AG10803 (cell line): ENCODE results near the gene VEGFC.
A peak's percentile ranks its signal among the peaks of the same experiment; 100 is the strongest.

Source experiments
- DNase-seq: peaks from one replicate; pipeline ENCODE4 v3.0.0; 2010; ENCODE audit warnings: low read depth
- H3K4me3 ChIP-seq: 2 replicates; pipeline ENCODE4 v1.5.1; 2011; ENCODE audit warnings: mild to moderate bottlenecking, low read length, control low read depth
- TF ChIP-seq, protein P1 (sequence below): conservative IDR thresholded peaks from 2 replicates; pipeline ENCODE4 v1.5.1; 2011; ENCODE audit warnings: mild to moderate bottlenecking, low read length, control low read depth, inconsistent platforms

Gene VEGFC

DNA sequence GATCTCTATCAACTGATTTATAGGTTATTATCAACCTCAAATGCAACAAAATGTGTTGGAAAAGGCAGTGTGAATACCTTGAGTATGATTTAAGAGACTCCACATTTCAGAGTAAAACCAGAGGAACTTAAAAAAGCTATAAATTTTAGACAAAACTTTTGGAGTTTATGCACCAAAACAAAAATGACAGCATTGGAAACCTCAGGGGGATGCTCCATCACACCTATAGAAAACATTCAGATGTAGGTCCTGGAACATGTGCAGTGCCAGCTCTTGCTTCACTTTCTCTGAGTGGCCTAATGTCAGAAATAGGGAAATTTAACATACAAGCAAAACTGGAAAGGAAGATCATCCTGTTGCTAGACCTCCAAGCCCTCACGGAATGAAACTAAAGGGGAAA lies 5.8 kb upstream of the VEGFC start:
- TF ChIP-seq, protein P1, sequence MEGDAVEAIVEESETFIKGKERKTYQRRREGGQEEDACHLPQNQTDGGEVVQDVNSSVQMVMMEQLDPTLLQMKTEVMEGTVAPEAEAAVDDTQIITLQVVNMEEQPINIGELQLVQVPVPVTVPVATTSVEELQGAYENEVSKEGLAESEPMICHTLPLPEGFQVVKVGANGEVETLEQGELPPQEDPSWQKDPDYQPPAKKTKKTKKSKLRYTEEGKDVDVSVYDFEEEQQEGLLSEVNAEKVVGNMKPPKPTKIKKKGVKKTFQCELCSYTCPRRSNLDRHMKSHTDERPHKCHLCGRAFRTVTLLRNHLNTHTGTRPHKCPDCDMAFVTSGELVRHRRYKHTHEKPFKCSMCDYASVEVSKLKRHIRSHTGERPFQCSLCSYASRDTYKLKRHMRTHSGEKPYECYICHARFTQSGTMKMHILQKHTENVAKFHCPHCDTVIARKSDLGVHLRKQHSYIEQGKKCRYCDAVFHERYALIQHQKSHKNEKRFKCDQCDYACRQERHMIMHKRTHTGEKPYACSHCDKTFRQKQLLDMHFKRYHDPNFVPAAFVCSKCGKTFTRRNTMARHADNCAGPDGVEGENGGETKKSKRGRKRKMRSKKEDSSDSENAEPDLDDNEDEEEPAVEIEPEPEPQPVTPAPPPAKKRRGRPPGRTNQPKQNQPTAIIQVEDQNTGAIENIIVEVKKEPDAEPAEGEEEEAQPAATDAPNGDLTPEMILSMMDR = no peak
- no peak for DNase-seq
- no peak overlapping the region for H3K4me3 ChIP-seq

DNA sequence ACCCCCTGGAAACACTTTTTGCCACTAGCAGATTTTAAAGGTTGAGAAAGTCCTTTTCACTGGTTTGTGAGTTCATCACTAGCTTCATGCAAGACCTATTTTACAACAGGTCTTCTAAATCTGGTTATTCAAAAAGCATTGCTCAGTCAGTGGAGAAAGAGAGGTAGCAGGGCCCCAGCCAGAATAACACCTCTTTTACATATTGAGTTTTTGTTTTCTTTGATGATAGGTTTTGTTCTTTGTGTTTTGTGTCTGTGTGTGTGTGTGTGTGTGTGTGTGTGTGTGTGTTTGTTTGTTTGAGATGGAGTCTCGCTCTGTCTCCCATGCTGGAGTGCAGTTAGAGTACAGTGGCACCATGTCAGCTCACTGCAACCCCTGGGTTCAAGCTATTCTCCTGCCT lies 2.7 kb upstream of the VEGFC start:
- TF ChIP-seq, protein P1 = no peak
- DNase-seq = no peak
- no peak overlapping the region for H3K4me3 ChIP-seq

DNA sequence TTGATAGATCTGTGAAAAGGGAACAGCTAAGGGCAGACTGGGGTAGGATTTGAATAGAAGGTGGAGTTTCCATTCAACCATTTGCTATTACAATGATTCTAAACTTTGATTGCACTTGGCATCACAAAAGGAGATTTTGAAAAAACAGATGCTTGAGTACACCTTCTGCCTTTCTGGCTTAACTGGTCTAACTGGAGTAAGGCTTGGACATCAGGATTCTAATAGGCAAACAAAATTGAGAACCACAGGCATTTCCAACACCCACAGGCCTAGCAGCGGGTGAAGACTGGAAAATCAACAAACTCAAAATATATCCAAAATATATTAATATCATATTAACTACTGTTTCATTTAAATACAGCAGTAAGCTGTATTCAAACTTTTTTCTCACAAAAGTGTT lies 1.9 kb upstream of the VEGFC start:
- TF ChIP-seq, protein P1 = no peak
- no peak overlapping the region for H3K4me3 ChIP-seq
- DNase-seq = no peak

DNA sequence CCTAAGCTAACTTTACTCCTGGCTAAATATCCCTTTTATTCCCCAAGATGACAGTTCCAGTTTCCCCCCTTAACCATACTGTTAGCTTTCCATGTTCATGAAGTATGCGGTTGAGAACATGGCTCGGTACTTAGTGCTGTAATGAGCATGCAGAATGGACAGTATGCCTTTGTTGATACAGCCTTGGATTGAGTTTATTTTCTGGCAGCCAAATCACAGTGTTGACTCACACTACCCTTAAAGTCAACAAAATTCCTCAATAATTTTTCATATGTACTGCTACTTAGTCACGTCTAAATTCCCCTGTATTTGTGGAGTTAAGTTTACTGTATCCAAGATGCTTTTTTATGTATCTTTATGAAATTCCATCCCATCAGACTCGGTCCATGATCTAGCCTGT lies 1.4 kb upstream of the VEGFC start:
- H3K4me3 ChIP-seq = no peak overlapping the region
- TF ChIP-seq, protein P1 = no peak
- DNase-seq = peak; percentile 95

DNA sequence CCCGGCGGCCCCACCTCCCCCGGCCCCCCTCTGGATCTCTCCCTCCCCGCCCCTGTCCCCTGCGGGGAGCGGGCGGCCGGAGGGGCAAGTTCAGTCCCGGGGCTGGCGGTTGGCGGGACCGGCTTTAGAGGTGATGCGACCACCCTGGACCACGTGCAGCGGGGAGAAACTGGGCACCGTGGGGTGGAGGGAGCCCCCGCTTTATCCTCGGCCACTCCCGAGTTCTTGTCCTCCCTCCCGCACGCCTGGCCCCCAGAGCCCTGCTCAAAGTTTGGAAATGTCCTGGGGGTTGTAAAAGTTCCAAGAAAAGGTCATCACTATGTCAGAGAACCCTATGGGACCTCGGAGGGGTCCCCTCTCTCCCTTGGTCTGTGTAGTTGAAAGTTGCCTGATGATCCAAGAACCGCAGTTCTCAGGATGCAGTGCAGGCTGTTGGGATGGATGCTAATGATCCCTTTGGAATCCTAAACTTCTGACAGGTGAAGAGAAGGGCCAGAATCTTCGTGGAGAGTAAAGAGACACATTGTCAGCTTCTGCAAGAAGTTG lies 411 bp upstream of the VEGFC start:
- TF ChIP-seq, protein P1 = no peak
- DNase-seq = no peak
- peak overlapping the region; percentile 53 for H3K4me3 ChIP-seq

DNA sequence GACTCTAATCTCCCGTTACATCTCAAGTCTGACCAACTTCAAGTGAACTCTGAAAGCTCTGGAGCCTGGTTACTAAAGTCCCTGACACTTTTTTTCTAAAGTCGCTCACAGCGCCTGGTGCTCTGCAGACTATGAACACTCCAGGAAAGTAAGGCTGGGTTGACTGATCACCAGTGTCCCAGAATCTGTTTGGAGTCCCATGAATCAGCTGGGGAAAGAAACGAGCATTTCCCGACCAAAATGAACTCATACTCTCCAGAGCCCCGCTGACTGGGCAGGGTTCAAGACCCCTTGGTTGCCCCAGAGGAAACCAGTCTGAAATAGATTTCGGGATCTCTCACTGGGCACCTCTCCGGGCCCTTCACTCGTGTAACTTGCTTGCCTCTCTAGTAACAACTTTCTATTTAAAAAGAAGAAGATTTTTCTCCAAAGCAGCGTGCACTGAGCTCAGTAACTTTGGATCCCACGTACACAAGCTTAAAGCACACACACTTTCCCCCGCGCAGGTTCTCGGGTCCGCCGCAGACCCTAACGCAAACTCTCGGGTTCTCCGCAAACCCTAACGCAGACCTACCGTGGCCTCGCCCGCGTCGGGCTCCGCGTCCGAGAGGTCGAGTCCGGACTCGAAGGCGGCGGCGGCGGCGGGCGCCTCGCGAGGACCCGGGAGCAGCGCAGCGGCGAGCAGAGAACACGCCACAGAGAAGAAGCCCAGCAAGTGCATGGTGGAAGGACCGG lies 964 bp downstream of the VEGFC start:
- peak overlapping the region; percentile 87 for H3K4me3 ChIP-seq
- peak; percentile 55 for DNase-seq

More for the DNA sequence above, 964 bp downstream of the VEGFC start:
- TF ChIP-seq, protein P1 = no peak
